HepG2 (cell line): Measurements from ENCODE around the gene PGPEP1.

ENCODE experiments used
- ZFAT ChIP-seq: sonication (generic); formaldehyde crosslinking; conservative IDR thresholded peaks from 2 replicates; pipeline ENCODE4 v1.8.1; 2023; ENCODE audit warnings: missing genetic modification reagents, inconsistent platforms
- ZNF501 ChIP-seq: sonication (generic); formaldehyde crosslinking; IDR thresholded peaks from 2 replicates; pipeline ENCODE4 v1.5.1; 2020; ENCODE audit warnings: mild to moderate bottlenecking, moderate library complexity, missing genetic modification reagents
- ZNF558 ChIP-seq: sonication (generic); formaldehyde crosslinking; IDR thresholded peaks from 2 replicates; pipeline ENCODE4 v1.9.0; 2022; ENCODE audit warnings: mild to moderate bottlenecking, missing genetic modification reagents, borderline replicate concordance
- ZNF850 ChIP-seq: sonication (generic); formaldehyde crosslinking; conservative IDR thresholded peaks from 2 replicates; pipeline ENCODE4 v1.9.0; 2021; ENCODE audit warnings: mild to moderate bottlenecking, missing genetic modification reagents
- TF ChIP-seq, protein P1 (sequence below): sonication (generic); formaldehyde crosslinking; IDR thresholded peaks from 2 replicates; pipeline ENCODE4 v1.8.0; 2023; ENCODE audit warnings: mild to moderate bottlenecking, missing genetic modification reagents
- TF ChIP-seq, protein P2 (sequence below): sonication (generic); formaldehyde crosslinking; IDR thresholded peaks from 2 replicates; pipeline ENCODE4 v1.5.0; 2020; ENCODE audit warnings: mild to moderate bottlenecking, missing genetic modification reagents, moderate library complexity

- TF ChIP-seq ZNF850 (CRISPR knock-in tag) = no peak
- TF ChIP-seq, protein P1, sequence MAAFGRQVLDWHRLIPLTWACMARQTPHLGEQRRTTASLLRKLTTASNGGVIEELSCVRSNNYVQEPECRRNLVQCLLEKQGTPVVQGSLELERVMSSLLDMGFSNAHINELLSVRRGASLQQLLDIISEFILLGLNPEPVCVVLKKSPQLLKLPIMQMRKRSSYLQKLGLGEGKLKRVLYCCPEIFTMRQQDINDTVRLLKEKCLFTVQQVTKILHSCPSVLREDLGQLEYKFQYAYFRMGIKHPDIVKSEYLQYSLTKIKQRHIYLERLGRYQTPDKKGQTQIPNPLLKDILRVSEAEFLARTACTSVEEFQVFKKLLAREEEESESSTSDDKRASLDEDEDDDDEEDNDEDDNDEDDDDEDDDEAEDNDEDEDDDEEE (CRISPR knock-in tag) = no peak
- TF ChIP-seq ZNF501 = no peak
- TF ChIP-seq, protein P2, sequence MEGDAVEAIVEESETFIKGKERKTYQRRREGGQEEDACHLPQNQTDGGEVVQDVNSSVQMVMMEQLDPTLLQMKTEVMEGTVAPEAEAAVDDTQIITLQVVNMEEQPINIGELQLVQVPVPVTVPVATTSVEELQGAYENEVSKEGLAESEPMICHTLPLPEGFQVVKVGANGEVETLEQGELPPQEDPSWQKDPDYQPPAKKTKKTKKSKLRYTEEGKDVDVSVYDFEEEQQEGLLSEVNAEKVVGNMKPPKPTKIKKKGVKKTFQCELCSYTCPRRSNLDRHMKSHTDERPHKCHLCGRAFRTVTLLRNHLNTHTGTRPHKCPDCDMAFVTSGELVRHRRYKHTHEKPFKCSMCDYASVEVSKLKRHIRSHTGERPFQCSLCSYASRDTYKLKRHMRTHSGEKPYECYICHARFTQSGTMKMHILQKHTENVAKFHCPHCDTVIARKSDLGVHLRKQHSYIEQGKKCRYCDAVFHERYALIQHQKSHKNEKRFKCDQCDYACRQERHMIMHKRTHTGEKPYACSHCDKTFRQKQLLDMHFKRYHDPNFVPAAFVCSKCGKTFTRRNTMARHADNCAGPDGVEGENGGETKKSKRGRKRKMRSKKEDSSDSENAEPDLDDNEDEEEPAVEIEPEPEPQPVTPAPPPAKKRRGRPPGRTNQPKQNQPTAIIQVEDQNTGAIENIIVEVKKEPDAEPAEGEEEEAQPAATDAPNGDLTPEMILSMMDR (CRISPR knock-in tag) = no peak
- TF ChIP-seq ZFAT (CRISPR knock-in tag) = no peak
- no peak for TF ChIP-seq ZNF558 (CRISPR knock-in tag)
Measured at GRCh38 chr19:18397242-18398202, 57.1 kb downstream of the PGPEP1 start, which contains the start of gene LRRC25.
